HepG2 (cell line): ENCODE measurements around the gene RRBP1. TPM values are rescaled to one million over a fixed set of nuclear protein-coding genes. Genes with fewer than 3 reads are reported as not detected.

Experiments used
- CCAR2 ChIP-seq: fragments of 200-400 bp; formaldehyde crosslinking; optimal IDR thresholded peaks from 2 replicates; pipeline ENCODE3; 2018; ENCODE audit warnings: low read depth, mild to moderate bottlenecking, low read length, moderate library complexity
- CENPT ChIP-seq: sonication (generic); formaldehyde crosslinking; IDR thresholded peaks from 2 replicates; pipeline ENCODE4 v1.8.0; 2022; ENCODE audit warnings: low read depth, mild to moderate bottlenecking, moderate library complexity, missing genetic modification reagents
- DNMT3B ChIP-seq: conservative IDR thresholded peaks from 2 replicates; pipeline ENCODE4 v1.6.1; 2016; ENCODE audit warnings: missing biosample characterization, control low read depth
- HNF4A ChIP-seq: sonication (generic); formaldehyde crosslinking; IDR thresholded peaks from 2 replicates; pipeline ENCODE4 v1.4.0; 2020; ENCODE audit warnings: missing genetic modification reagents
- MYC ChIP-seq: sonication (generic); formaldehyde crosslinking; IDR thresholded peaks from 2 replicates; pipeline ENCODE4 v1.9.0; 2021; ENCODE audit warnings: missing genetic modification reagents, borderline replicate concordance
- NFATC3 ChIP-seq: sonication (generic); formaldehyde crosslinking; IDR thresholded peaks from 2 replicates; pipeline ENCODE4 v1.5.1; 2020; ENCODE audit warnings: mild to moderate bottlenecking, missing genetic modification reagents
- PCBP1 ChIP-seq: fragments of 200-400 bp; formaldehyde crosslinking; IDR thresholded peaks from 2 replicates; pipeline ENCODE4 v1.6.1; 2017; ENCODE audit warnings: mild to moderate bottlenecking, low read depth, low read length, borderline replicate concordance
- RAD21 ChIP-seq: fragments of 450-650 bp; formaldehyde crosslinking; IDR thresholded peaks from 2 replicates; pipeline ENCODE4 v1.5.0; 2020; ENCODE audit warnings: mild to moderate bottlenecking
- TBX2 ChIP-seq: sonication (generic); formaldehyde crosslinking; IDR thresholded peaks from 2 replicates; pipeline ENCODE4 v1.5.0; 2020; ENCODE audit warnings: missing genetic modification reagents, mild to moderate bottlenecking, borderline replicate concordance
- ZBTB42 ChIP-seq: sonication (generic); formaldehyde crosslinking; IDR thresholded peaks from 2 replicates; pipeline ENCODE4 v1.5.0; 2020; ENCODE audit warnings: mild to moderate bottlenecking, missing genetic modification reagents
- ZFP90 ChIP-seq: sonication (generic); formaldehyde crosslinking; IDR thresholded peaks from 2 replicates; pipeline ENCODE4 v1.8.0; 2022; ENCODE audit warnings: missing genetic modification reagents, mild to moderate bottlenecking, inconsistent platforms, borderline replicate concordance
- ZMYM2 ChIP-seq: sonication (generic); formaldehyde crosslinking; IDR thresholded peaks from 2 replicates; pipeline ENCODE4 v1.8.0; 2022; ENCODE audit warnings: mild to moderate bottlenecking, missing genetic modification reagents
- ZNF326 ChIP-seq: sonication (generic); formaldehyde crosslinking; IDR thresholded peaks from 2 replicates; pipeline ENCODE4 v1.4.0; 2020; ENCODE audit warnings: missing genetic modification reagents, borderline replicate concordance
- ZSCAN22 ChIP-seq: sonication (generic); formaldehyde crosslinking; IDR thresholded peaks from 2 replicates; pipeline ENCODE4 v1.4.0; 2020; ENCODE audit warnings: mild to moderate bottlenecking, missing genetic modification reagents
- polyA plus RNA-seq, 8 experiments: library from polyadenylated mRNA; depleted of rRNA in 3 of 8; stranded (reverse) in 7 of 8; unstranded in 1 of 8; fragments of >200 nt; fragmentation: Illumina TruSeq in 4 of 8; extraction: Trizol in 4 of 8; gene quantifications; 2 replicates each; pipeline versions ENCODE4 v1.2.1 to v1.2.3, GENCODE V29; 2011 to 2016; ENCODE audit warnings: low read depth in 4 of 8, missing spikeins in 1 of 8, mixed read lengths in 1 of 8; ENCODE audit not compliant: insufficient read depth in 1 of 8
- total RNA-seq, 5 experiments: library from RNA; depleted of rRNA; stranded (reverse); fragments of >200 nt; fragmentation: Illumina TruSeq; extraction: Trizol; gene quantifications; 2 replicates each; pipeline ENCODE4 v1.2.3, GENCODE V29; 2016; ENCODE audit warnings: low read depth in 1 of 5
- TF ChIP-seq, protein P1 (sequence below): sonication (generic); formaldehyde crosslinking; IDR thresholded peaks from 2 replicates; pipeline ENCODE4 v1.4.0; 2020; ENCODE audit warnings: mild to moderate bottlenecking, missing genetic modification reagents
- TF ChIP-seq, protein P2 (sequence below): sonication (generic); formaldehyde crosslinking; IDR thresholded peaks from 2 replicates; pipeline ENCODE4 v1.4.0; 2020; ENCODE audit warnings: missing genetic modification reagents, borderline replicate concordance

Gene RRBP1
- total and polyA plus RNA-seq, 2 of the 13 experiments (the other 11 are each of a cell fraction or from before 2014, with no cell fraction given) = 150 to 222 TPM

DNA sequence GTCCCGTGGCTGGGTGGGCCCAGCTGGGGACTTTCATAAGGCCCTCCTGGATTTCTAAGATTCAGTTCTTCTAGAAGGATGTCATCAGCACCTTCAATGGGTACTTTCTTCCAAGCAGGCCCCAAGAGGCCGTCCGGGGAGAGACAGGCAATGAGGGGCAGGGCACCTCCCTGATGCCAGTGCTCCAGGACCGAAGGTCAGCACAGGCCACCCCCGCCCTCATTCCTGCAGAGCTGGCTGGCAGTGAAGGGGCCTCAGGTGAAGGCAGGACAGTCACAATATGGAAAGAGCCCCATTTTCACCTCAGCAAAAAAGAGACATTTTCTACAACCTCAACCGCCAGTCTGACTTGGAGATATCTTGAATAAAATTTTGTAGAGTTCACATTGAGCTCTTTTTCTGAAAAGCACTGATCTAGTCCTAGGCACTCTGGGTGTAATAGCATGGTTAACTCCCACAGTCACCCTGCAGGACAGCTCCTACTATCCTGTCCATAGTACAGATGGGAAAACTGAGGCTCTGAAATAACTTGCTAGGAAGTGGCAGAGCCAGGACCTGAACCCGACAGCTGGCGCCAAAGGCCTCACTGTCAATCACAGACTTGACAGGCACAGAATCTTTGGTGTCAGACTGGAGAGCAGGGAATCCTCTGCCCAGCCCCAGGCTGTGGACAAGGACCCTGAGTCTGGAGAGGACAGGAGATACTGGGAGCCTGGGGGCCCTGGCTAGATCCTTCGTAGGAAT, 50.3 kb downstream of the RRBP1 start (continued):
- no peak for TF ChIP-seq RAD21 (CRISPR knock-in tag)
- peak; percentile 59 for TF ChIP-seq HNF4A (CRISPR knock-in tag)
- no peak for TF ChIP-seq ZSCAN22 (CRISPR knock-in tag)
- TF ChIP-seq, protein P1, sequence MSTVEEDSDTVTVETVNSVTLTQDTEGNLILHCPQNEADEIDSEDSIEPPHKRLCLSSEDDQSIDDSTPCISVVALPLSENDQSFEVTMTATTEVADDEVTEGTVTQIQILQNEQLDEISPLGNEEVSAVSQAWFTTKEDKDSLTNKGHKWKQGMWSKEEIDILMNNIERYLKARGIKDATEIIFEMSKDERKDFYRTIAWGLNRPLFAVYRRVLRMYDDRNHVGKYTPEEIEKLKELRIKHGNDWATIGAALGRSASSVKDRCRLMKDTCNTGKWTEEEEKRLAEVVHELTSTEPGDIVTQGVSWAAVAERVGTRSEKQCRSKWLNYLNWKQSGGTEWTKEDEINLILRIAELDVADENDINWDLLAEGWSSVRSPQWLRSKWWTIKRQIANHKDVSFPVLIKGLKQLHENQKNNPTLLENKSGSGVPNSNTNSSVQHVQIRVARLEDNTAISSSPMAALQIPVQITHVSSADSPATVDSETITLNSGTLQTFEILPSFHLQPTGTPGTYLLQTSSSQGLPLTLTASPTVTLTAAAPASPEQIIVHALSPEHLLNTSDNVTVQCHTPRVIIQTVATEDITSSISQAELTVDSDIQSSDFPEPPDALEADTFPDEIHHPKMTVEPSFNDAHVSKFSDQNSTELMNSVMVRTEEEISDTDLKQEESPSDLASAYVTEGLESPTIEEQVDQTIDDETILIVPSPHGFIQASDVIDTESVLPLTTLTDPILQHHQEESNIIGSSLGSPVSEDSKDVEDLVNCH (CRISPR knock-in tag) = no peak
- TF ChIP-seq DNMT3B (CRISPR knock-in tag) = no peak
- TF ChIP-seq CCAR2 = no peak
- TF ChIP-seq, protein P2, sequence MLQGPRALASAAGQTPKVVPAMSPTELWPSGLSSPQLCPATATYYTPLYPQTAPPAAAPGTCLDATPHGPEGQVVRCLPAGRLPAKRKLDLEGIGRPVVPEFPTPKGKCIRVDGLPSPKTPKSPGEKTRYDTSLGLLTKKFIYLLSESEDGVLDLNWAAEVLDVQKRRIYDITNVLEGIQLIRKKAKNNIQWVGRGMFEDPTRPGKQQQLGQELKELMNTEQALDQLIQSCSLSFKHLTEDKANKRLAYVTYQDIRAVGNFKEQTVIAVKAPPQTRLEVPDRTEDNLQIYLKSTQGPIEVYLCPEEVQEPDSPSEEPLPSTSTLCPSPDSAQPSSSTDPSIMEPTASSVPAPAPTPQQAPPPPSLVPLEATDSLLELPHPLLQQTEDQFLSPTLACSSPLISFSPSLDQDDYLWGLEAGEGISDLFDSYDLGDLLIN (CRISPR knock-in tag) = no peak
- no peak for TF ChIP-seq ZNF326 (CRISPR knock-in tag)
- TF ChIP-seq ZMYM2 (CRISPR knock-in tag) = 0 out of 2 replicates have a peak, but pooled peaks have one; percentile 30
- TF ChIP-seq PCBP1 = no peak
- TF ChIP-seq NFATC3 (CRISPR knock-in tag) = no peak
- 0 out of 2 replicates have a peak, but pooled peaks have one; percentile 21 for TF ChIP-seq MYC (CRISPR knock-in tag)
- TF ChIP-seq CENPT = no peak
- no peak for TF ChIP-seq ZBTB42 (CRISPR knock-in tag)
- 0 out of 2 replicates have a peak, but pooled peaks have one; percentile 47 for TF ChIP-seq ZFP90 (CRISPR knock-in tag)
- no peak for TF ChIP-seq TBX2 (CRISPR knock-in tag)
